Upper lobe of right lung (tissue), 1 donor: ENCODE measurements around the gene CROCC2. TPM values are rescaled to one million over a fixed set of nuclear protein-coding genes. Genes with fewer than 3 reads are reported as not detected.

ENCODE experiments used
- ATAC-seq: fragments of 200-7000 bp; cut with Tn5 transposase; one replicate; pipeline ENCODE4 v1.9.1; 2020; ENCODE audit warnings: mild to moderate bottlenecking, moderate library complexity
- DNase-seq: peaks from one replicate; pipeline ENCODE4 v3.0.0-alpha.2; 2020
- H3K27ac ChIP-seq: fragments of 200-600 bp; one replicate; pipeline ENCODE4 v1.8.0; 2022
- H3K27me3 ChIP-seq: fragments of 200-600 bp; one replicate; pipeline ENCODE4 v1.8.0; 2022; ENCODE audit warnings: mild to moderate bottlenecking
- H3K36me3 ChIP-seq: fragments of 200-600 bp; one replicate; pipeline ENCODE4 v1.8.0; 2022
- H3K4me1 ChIP-seq: fragments of 200-600 bp; one replicate; pipeline ENCODE4 v1.8.0; 2022
- H3K4me3 ChIP-seq: fragments of 200-600 bp; one replicate; pipeline ENCODE4 v1.8.0; 2022; ENCODE audit warnings: mild to moderate bottlenecking
- H3K9me3 ChIP-seq: fragments of 200-600 bp; one replicate; pipeline ENCODE4 v1.8.0; 2022
- CTCF ChIP-seq: fragments of 200-600 bp; IDR thresholded peaks from one replicate; pipeline ENCODE4 v1.8.0; 2022; ENCODE audit warnings: antibody characterized with exemption
- intact Hi-C: fragments of 100-400 bp; cut with DNase I; formaldehyde crosslinking; loops from one replicate; pipeline ENCODE4 v1.11.0; 2022
- total RNA-seq: library from RNA; stranded (reverse); fragmentation: NEBNext Ultra II Directional; extraction: Animal tissue kit (Norgen Biotek cat#: 25700); gene quantifications from one replicate; pipeline ENCODE4 v1.2.1, GENCODE V29; 2021
- donor health status: DM: no; HTN: yes; CAD: no; lungs with severe emphysema.

Gene CROCC2
- total RNA-seq, 1 donor from 2014 or later, result 0.26 TPM

- TF ChIP-seq CTCF, result no peak
- no peaks in the 10 kb centered on the region for H3K36me3 ChIP-seq
- H3K9me3 ChIP-seq, result no peaks in the 10 kb centered on the region
- no peak overlapping the region for H3K27ac ChIP-seq
- DNase-seq, result no peak
- no peak overlapping the region for H3K4me3 ChIP-seq
- ATAC-seq, result peak; percentile 16
- intact Hi-C loops, result no loop called here
- no peaks in the 10 kb centered on the region for H3K27me3 ChIP-seq
- peaks cover 12% of the 10 kb centered on the region for H3K4me1 ChIP-seq
Observed at GRCh38 chr2:240909216-240909974, 3.3 kb downstream of the CROCC2 start.

- Histone ChIP-seq H3K27ac (no peak overlapping the region), H3K36me3 (no peaks in the 10 kb centered on the region), H3K4me3 (no peak overlapping the region), H3K4me1 (peaks cover 23% of the 10 kb centered on the region), H3K27me3 (peaks cover 11% of the 10 kb centered on the region), H3K9me3 (no peaks in the 10 kb centered on the region)
- DNase-seq (no peak), ATAC-seq (no peak)
- intact Hi-C loops, result no loop called here
- TF ChIP-seq CTCF, result no peak
Observed at GRCh38 chr2:240911641-240912265, 5.6 kb downstream of the CROCC2 start.

GRCh38 chr2:240912878-240913809 is 7.0 kb downstream of the CROCC2 start:
- ATAC-seq, result no peak

GRCh38 chr2:240913810-240914644 is 7.9 kb downstream of the CROCC2 start:
- Histone ChIP-seq H3K36me3 (no peaks in the 10 kb centered on the region), H3K4me3 (no peak overlapping the region), H3K27ac (peak overlapping the region; percentile 72), H3K4me1 (peaks cover 30% of the 10 kb centered on the region), H3K9me3 (no peaks in the 10 kb centered on the region), H3K27me3 (peaks cover 11% of the 10 kb centered on the region)
- intact Hi-C loops, result no loop called here
- DNase-seq (peak; percentile 81), ATAC-seq (peak; percentile 68)
- TF ChIP-seq CTCF, result peak; percentile 92

More at GRCh38 chr2:240912878-240913809, 7.0 kb downstream of the CROCC2 start:
- Histone ChIP-seq H3K27me3 (peaks cover 11% of the 10 kb centered on the region), H3K36me3 (no peaks in the 10 kb centered on the region), H3K27ac (peak overlapping the region; percentile 72), H3K4me1 (peaks cover 30% of the 10 kb centered on the region), H3K4me3 (no peak overlapping the region), H3K9me3 (no peaks in the 10 kb centered on the region)
- TF ChIP-seq CTCF, result no peak
- intact Hi-C loops, result no loop called here
- no peak for DNase-seq
